NOMO-1 treated with DMSO at 0.1 percent for 48 hours (cell line): ENCODE results near the gene MTA1.
A peak's percentile ranks its signal among the peaks of the same experiment; 100 is the strongest.

Experiments
- DNase-seq: peaks from one replicate; lab custom pipeline; 2025; ENCODE audit not compliant: unreplicated experiment; lab: John Stamatoyannopoulos, UW

MTA1 gene

GRCh38 chr14:105401699-105402098, 17.9 kb upstream of the MTA1 start:
- DNase-seq: no peak

GRCh38 chr14:105408592-105408991, 11.0 kb upstream of the MTA1 start:
- DNase-seq: no peak

GRCh38 chr14:105409364-105409763, 10.3 kb upstream of the MTA1 start:
- DNase-seq: peak; percentile 25

GRCh38 chr14:105410642-105411016, 9.0 kb upstream of the MTA1 start:
- no peak for DNase-seq

GRCh38 chr14:105411017-105411941, 8.3 kb upstream of the MTA1 start:
- no peak for DNase-seq

- no peak for DNase-seq
Observed at GRCh38 chr14:105411985-105412770, 7.4 kb upstream of the MTA1 start.

GRCh38 chr14:105412771-105413543, 6.7 kb upstream of the MTA1 start:
- no peak for DNase-seq

- DNase-seq: no peak
Observed at GRCh38 chr14:105413544-105413886, 6.1 kb upstream of the MTA1 start.

GRCh38 chr14:105414456-105415371, 4.9 kb upstream of the MTA1 start:
- DNase-seq: peak; percentile 72

- DNase-seq: no peak
Observed at GRCh38 chr14:105415481-105416428, 3.9 kb upstream of the MTA1 start.

GRCh38 chr14:105416671-105417070, 3.0 kb upstream of the MTA1 start:
- DNase-seq: no peak

GRCh38 chr14:105417690-105418121, 1.9 kb upstream of the MTA1 start:
- no peak for DNase-seq

- no peak for DNase-seq
Observed at GRCh38 chr14:105418269-105419194, 1.1 kb upstream of the MTA1 start.

- DNase-seq: no peak
Observed at GRCh38 chr14:105420101-105420973, 710 bp downstream of the MTA1 start.

- no peak for DNase-seq
Observed at GRCh38 chr14:105420974-105421674, 1.5 kb downstream of the MTA1 start.

- DNase-seq: no peak
Observed at GRCh38 chr14:105421723-105422615, 2.3 kb downstream of the MTA1 start.
